HG02763 (cell line): ENCODE measurements around the gene SLC6A4.
"Not testable (repeated sequence)": the region's sequence is repeated elsewhere in the genome, so short reads cannot be mapped to it uniquely, and the experiment has no call there.

Experiments used
- ATAC-seq: cut with Tn5 transposase; IDR thresholded peaks from one replicate; pipeline ENCODE4 v1.9.1; 2021; ENCODE audit warnings: mild to moderate bottlenecking, moderate library complexity; ENCODE audit not compliant: unreplicated experiment

Gene SLC6A4

GRCh38 chr17:30221346-30221745 is 14.2 kb downstream of the SLC6A4 start:
- no peak for ATAC-seq

- ATAC-seq = no peak
Observed at GRCh38 chr17:30220414-30220813, 15.1 kb downstream of the SLC6A4 start.

- no peak for ATAC-seq
Observed at GRCh38 chr17:30219833-30220232, 15.7 kb downstream of the SLC6A4 start.

GRCh38 chr17:30219315-30219714 is 16.2 kb downstream of the SLC6A4 start:
- ATAC-seq = no peak

GRCh38 chr17:30218799-30219198 is 16.7 kb downstream of the SLC6A4 start:
- no peak for ATAC-seq

GRCh38 chr17:30217746-30218245 is 17.7 kb downstream of the SLC6A4 start:
- ATAC-seq = no peak

- no peak for ATAC-seq
Observed at GRCh38 chr17:30217054-30217453, 18.4 kb downstream of the SLC6A4 start.

GRCh38 chr17:30212750-30213149 is 22.7 kb downstream of the SLC6A4 start:
- ATAC-seq = peak; percentile 65

- ATAC-seq = no peak
Observed at GRCh38 chr17:30211371-30211770, 24.1 kb downstream of the SLC6A4 start.

- ATAC-seq = no peak
Observed at GRCh38 chr17:30210901-30211300, 24.6 kb downstream of the SLC6A4 start.

GRCh38 chr17:30210366-30210765 is 25.1 kb downstream of the SLC6A4 start:
- ATAC-seq = no peak

GRCh38 chr17:30209930-30210329 is 25.6 kb downstream of the SLC6A4 start:
- no peak for ATAC-seq

- no peak for ATAC-seq
Observed at GRCh38 chr17:30208214-30208613, 27.3 kb downstream of the SLC6A4 start.

- no peak for ATAC-seq
Observed at GRCh38 chr17:30207655-30208054, 27.8 kb downstream of the SLC6A4 start.

GRCh38 chr17:30203471-30203981 is 32.0 kb downstream of the SLC6A4 start:
- ATAC-seq = no peak

GRCh38 chr17:30200656-30201055 is 34.8 kb downstream of the SLC6A4 start:
- not testable (repeated sequence) for ATAC-seq

GRCh38 chr17:30200106-30200505 is 35.4 kb downstream of the SLC6A4 start:
- no peak for ATAC-seq

- no peak for ATAC-seq
Observed at GRCh38 chr17:30199600-30199999, 35.9 kb downstream of the SLC6A4 start.

GRCh38 chr17:30197416-30197815 is 38.1 kb downstream of the SLC6A4 start:
- no peak for ATAC-seq

- ATAC-seq = no peak
Observed at GRCh38 chr17:30196504-30196903, 39.0 kb downstream of the SLC6A4 start.

- ATAC-seq = no peak
Observed at GRCh38 chr17:30191072-30191471, 44.4 kb downstream of the SLC6A4 start.

- no peak for ATAC-seq
Observed at GRCh38 chr17:30188211-30188939, 47.1 kb downstream of the SLC6A4 start.

GRCh38 chr17:30187573-30187972 is 47.9 kb downstream of the SLC6A4 start:
- no peak for ATAC-seq
